Activated CD4-positive, alpha-beta T cell treated with anti-CD3 and anti-CD28 coated beads for 4 hours (primary cell): ENCODE measurements around the gene ZFP36L1.

ENCODE experiments used
- DNase-seq, 2 donors: peaks; one replicate each; pipeline ENCODE4 v3.0.0-alpha.2; 2020

ZFP36L1 gene

GRCh38 chr14:68792979-68793733 lies at the start of gene ZFP36L1:
Gene ZFP36L1 (minus strand): TSS chr14:68793067. CDS start chr14:68792938, 129 bp downstream.
- peak; percentile 93 to 96 for DNase-seq

GRCh38 chr14:68842298-68842697 lies 49.4 kb upstream of the ZFP36L1 start:
- no peak for DNase-seq

- no peak for DNase-seq
Observed at GRCh38 chr14:68841016-68841809, 48.3 kb upstream of the ZFP36L1 start.

- DNase-seq, result no peak
Observed at GRCh38 chr14:68840454-68840853, 47.6 kb upstream of the ZFP36L1 start.

GRCh38 chr14:68836082-68836481 lies 43.2 kb upstream of the ZFP36L1 start:
- no peak for DNase-seq

GRCh38 chr14:68834816-68835215 lies 41.9 kb upstream of the ZFP36L1 start:
- DNase-seq, result no peak

- DNase-seq, result no peak
Observed at GRCh38 chr14:68828698-68829097, 35.8 kb upstream of the ZFP36L1 start.

GRCh38 chr14:68825729-68826128 lies 32.9 kb upstream of the ZFP36L1 start:
- DNase-seq, result no peak

GRCh38 chr14:68824517-68825347 lies 31.9 kb upstream of the ZFP36L1 start:
- DNase-seq, result no peak

- DNase-seq, result no peak
Observed at GRCh38 chr14:68824207-68824516, 31.3 kb upstream of the ZFP36L1 start.

- no peak for DNase-seq
Observed at GRCh38 chr14:68823434-68824206, 30.8 kb upstream of the ZFP36L1 start.

GRCh38 chr14:68822926-68823325 lies 30.1 kb upstream of the ZFP36L1 start:
- DNase-seq, result no peak

GRCh38 chr14:68822132-68822651 lies 29.3 kb upstream of the ZFP36L1 start:
- DNase-seq, result no peak

- no peak for DNase-seq
Observed at GRCh38 chr14:68820999-68821683, 28.3 kb upstream of the ZFP36L1 start.

GRCh38 chr14:68820536-68820935 lies 27.7 kb upstream of the ZFP36L1 start:
- DNase-seq, result no peak

- DNase-seq, result no peak
Observed at GRCh38 chr14:68820119-68820518, 27.3 kb upstream of the ZFP36L1 start.

GRCh38 chr14:68819260-68819691 lies 26.4 kb upstream of the ZFP36L1 start:
- DNase-seq, result peak; percentile 48 to 52

GRCh38 chr14:68817506-68818212 lies 24.8 kb upstream of the ZFP36L1 start:
- DNase-seq, result no peak

- no peak for DNase-seq
Observed at GRCh38 chr14:68816943-68817430, 24.1 kb upstream of the ZFP36L1 start.

- DNase-seq, result peak; percentile 89 to 91
Observed at GRCh38 chr14:68816183-68816942, 23.5 kb upstream of the ZFP36L1 start.
